GM12878 (cell line): Measurements from ENCODE around the gene TCOF1. TPM values are rescaled to one million over a fixed set of nuclear protein-coding genes. Genes with fewer than 3 reads are reported as not detected.

Experiments
- BCL3 ChIP-seq: IDR thresholded peaks from 2 replicates; pipeline ENCODE4 v1.6.1; 2011; ENCODE audit warnings: borderline replicate concordance, low read depth, mild to moderate bottlenecking, moderate library complexity, low read length; ENCODE audit not compliant: insufficient read depth, poor library complexity, severe bottlenecking
- CBFB ChIP-seq: IDR thresholded peaks from 2 replicates; pipeline ENCODE4 v1.6.1; 2016; ENCODE audit warnings: antibody characterized with exemption, low read depth
- CEBPB ChIP-seq, 2 experiments: fragments of 150-350 bp in 1 of 2; IDR thresholded peaks; 2 replicates each; pipeline ENCODE4 v1.6.1; 2012 to 2014; ENCODE audit warnings: low read depth in 2 of 2, low read length in 2 of 2, borderline replicate concordance in 1 of 2, inconsistent platforms in 1 of 2
- CHD4 ChIP-seq: fragments of 200-600 bp; sonication (generic); IDR thresholded peaks from 2 replicates; pipeline ENCODE4 v1.6.1; 2016; ENCODE audit warnings: mild to moderate bottlenecking
- HCFC1 ChIP-seq: fragments of 150-350 bp; IDR thresholded peaks from 2 replicates; pipeline ENCODE4 v1.6.1; 2014; ENCODE audit warnings: low read length
- HDAC2 ChIP-seq: fragments of 200-600 bp; sonication (generic); IDR thresholded peaks from 2 replicates; pipeline ENCODE4 v1.6.1; 2017
- KAT2A ChIP-seq: conservative IDR thresholded peaks from 2 replicates; pipeline ENCODE4 v1.6.1; 2011; ENCODE audit warnings: low read depth, low read length; ENCODE audit not compliant: control insufficient read depth
- NR2C2 ChIP-seq: IDR thresholded peaks from 2 replicates; pipeline ENCODE4 v1.6.1; 2011; ENCODE audit warnings: borderline replicate concordance, low read depth; ENCODE audit not compliant: control insufficient read depth, insufficient read length
- NR2F1 ChIP-seq: fragments of 450-650 bp; conservative IDR thresholded peaks from 2 replicates; pipeline ENCODE4 v1.6.1; 2017; ENCODE audit warnings: mild to moderate bottlenecking
- RB1 ChIP-seq: fragments of 450-650 bp; formaldehyde crosslinking; IDR thresholded peaks from 2 replicates; pipeline ENCODE4 v1.6.1; 2017; ENCODE audit warnings: mild to moderate bottlenecking, borderline replicate concordance
- SIX5 ChIP-seq: IDR thresholded peaks from 2 replicates; pipeline ENCODE4 v1.6.1; 2011; ENCODE audit warnings: mild to moderate bottlenecking, low read depth, low read length, moderate library complexity; ENCODE audit not compliant: severe bottlenecking
- SMC3 ChIP-seq: IDR thresholded peaks from 2 replicates; pipeline ENCODE4 v1.6.1; 2011; ENCODE audit warnings: low read length, improper control_type of control experiment, borderline replicate concordance
- SREBF1 ChIP-seq: IDR thresholded peaks from 2 replicates; pipeline ENCODE4 v1.6.1; 2012; ENCODE audit warnings: mild to moderate bottlenecking, low read length
- SUPT20H ChIP-seq: IDR thresholded peaks from 2 replicates; pipeline ENCODE4 v1.6.1; 2011; ENCODE audit warnings: low read depth, mild to moderate bottlenecking, low read length, moderate library complexity, borderline replicate concordance; ENCODE audit not compliant: control insufficient read depth
- WRNIP1 ChIP-seq: IDR thresholded peaks from 2 replicates; pipeline ENCODE4 v1.6.1; 2011; ENCODE audit warnings: low read depth, low read length, improper control_type of control experiment, borderline replicate concordance
- ZNF274 ChIP-seq: IDR thresholded peaks from one replicate; pipeline ENCODE4 v1.8.0; 2011; ENCODE audit not compliant: insufficient read length, insufficient read depth
- polyA plus RNA-seq, 11 experiments: library from polyadenylated mRNA; depleted of rRNA in 4 of 11; unstranded in 6 of 11; stranded (reverse) in 5 of 11; fragments of >200 nt; fragmentation: Nextera tagmentation in 4 of 11; fragmentation: Illumina TruSeq in 1 of 11; extraction: Ambion mirVana in 4 of 11; extraction: Trizol in 1 of 11; gene quantifications; 1 replicate in 1 of 11; 2 replicates in 10 of 11; pipeline versions ENCODE4 v1.2.1 to v1.2.3, GENCODE V29; 2011 to 2016; ENCODE audit warnings: inconsistent platforms in 2 of 11, missing spikeins in 2 of 11, low read depth in 1 of 11
- total RNA-seq, 4 experiments: library from RNA; depleted of rRNA in 3 of 4; stranded (reverse); fragments of >200 nt in 3 of 4; fragmentation: Illumina TruSeq in 1 of 4; extraction: Trizol in 1 of 4; gene quantifications; 2 replicates each; pipeline versions ENCODE4 v1.2.1 to v1.2.3, GENCODE V29; 2013 to 2021
- TF ChIP-seq, protein P1 (sequence below): fragments of 450-650 bp; IDR thresholded peaks from 2 replicates; pipeline ENCODE4 v1.6.1; 2018; ENCODE audit warnings: borderline replicate concordance, mild to moderate bottlenecking; ENCODE audit not compliant: partially characterized antibody
- TF ChIP-seq, protein P2 (sequence below): fragments of 450-650 bp; IDR thresholded peaks from 2 replicates; pipeline ENCODE4 v1.6.1; 2017; ENCODE audit warnings: mild to moderate bottlenecking, moderate library complexity
- TF ChIP-seq, protein P3 (sequence below): IDR thresholded peaks from 2 replicates; pipeline ENCODE4 v1.6.1; 2012; ENCODE audit warnings: low read length, inconsistent platforms

Gene TCOF1
- total and polyA plus RNA-seq, 10 of the 15 experiments (the other 5 are each of a cell fraction or from before 2014, with no cell fraction given): 8.7 to 83.9 (median 38.9) TPM

DNA sequence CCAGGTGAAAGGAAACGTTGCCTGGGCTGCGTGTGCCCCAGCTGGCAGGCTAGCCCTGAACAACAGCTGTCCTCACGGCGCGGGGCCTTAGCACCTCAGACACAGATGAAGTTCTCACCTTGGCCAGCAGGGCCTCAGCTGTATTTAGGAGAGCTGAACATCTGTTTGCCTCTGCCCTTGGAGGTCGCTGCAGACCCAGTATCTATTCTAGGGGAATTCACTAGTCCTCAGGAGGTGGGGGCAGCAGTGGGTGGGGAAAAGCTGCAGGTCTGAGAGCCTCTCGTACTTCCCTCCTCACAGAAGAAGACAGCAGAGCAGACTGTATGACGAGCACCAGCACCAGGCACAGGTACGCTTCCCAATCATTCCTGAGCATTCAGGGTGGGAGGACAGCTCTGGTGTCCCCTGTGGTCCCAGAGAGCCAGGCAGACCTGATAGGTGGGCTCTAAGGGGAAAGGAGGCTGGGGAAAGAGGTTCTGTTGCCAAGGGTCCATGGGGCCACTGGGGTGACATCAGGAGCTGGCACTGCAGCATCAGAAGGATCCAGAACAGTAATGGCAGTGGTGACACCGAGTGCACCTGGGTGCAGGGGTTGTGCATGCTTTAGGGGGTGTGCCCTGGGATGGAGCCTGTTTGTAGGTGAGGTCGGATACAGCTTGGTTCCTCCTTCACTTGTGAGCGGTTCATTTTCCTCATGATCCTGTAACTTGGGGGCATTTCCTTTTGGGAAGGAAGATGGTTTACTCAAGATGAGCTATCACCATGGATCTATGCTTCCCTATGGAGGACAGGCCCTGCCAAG, 41.4 kb downstream of the TCOF1 start (continued):
- TF ChIP-seq WRNIP1: no peak
- no peak for TF ChIP-seq HCFC1
- TF ChIP-seq KAT2A: no peak
- TF ChIP-seq CBFB: no peak; the same call in 1 of the 2 replicates
- TF ChIP-seq RB1: no peak
- TF ChIP-seq SUPT20H: no peak
- TF ChIP-seq CHD4: no peak
- no peak for TF ChIP-seq CEBPB (IDR thresholded peaks at IDR 0.05; ENCODE audit: borderline replicate concordance in 1 of 2, low read depth in 2 of 2, low read length in 2 of 2)
- no peak for TF ChIP-seq SREBF1
- no peak for TF ChIP-seq HDAC2
- TF ChIP-seq NR2F1: no peak
- no peak for TF ChIP-seq SIX5
- no peak for TF ChIP-seq NR2C2
- TF ChIP-seq, protein P1, sequence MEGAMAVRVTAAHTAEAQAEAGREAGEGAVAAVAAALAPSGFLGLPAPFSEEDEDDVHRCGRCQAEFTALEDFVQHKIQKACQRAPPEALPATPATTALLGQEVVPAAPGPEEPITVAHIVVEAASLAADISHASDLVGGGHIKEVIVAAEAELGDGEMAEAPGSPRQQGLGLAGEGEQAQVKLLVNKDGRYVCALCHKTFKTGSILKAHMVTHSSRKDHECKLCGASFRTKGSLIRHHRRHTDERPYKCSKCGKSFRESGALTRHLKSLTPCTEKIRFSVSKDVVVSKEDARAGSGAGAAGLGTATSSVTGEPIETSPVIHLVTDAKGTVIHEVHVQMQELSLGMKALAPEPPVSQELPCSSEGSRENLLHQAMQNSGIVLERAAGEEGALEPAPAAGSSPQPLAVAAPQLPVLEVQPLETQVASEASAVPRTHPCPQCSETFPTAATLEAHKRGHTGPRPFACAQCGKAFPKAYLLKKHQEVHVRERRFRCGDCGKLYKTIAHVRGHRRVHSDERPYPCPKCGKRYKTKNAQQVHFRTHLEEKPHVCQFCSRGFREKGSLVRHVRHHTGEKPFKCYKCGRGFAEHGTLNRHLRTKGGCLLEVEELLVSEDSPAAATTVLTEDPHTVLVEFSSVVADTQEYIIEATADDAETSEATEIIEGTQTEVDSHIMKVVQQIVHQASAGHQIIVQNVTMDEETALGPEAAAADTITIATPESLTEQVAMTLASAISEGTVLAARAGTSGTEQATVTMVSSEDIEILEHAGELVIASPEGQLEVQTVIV: no peak
- peak; percentile 83 for TF ChIP-seq BCL3
- no peak for TF ChIP-seq ZNF274
- TF ChIP-seq, protein P2, sequence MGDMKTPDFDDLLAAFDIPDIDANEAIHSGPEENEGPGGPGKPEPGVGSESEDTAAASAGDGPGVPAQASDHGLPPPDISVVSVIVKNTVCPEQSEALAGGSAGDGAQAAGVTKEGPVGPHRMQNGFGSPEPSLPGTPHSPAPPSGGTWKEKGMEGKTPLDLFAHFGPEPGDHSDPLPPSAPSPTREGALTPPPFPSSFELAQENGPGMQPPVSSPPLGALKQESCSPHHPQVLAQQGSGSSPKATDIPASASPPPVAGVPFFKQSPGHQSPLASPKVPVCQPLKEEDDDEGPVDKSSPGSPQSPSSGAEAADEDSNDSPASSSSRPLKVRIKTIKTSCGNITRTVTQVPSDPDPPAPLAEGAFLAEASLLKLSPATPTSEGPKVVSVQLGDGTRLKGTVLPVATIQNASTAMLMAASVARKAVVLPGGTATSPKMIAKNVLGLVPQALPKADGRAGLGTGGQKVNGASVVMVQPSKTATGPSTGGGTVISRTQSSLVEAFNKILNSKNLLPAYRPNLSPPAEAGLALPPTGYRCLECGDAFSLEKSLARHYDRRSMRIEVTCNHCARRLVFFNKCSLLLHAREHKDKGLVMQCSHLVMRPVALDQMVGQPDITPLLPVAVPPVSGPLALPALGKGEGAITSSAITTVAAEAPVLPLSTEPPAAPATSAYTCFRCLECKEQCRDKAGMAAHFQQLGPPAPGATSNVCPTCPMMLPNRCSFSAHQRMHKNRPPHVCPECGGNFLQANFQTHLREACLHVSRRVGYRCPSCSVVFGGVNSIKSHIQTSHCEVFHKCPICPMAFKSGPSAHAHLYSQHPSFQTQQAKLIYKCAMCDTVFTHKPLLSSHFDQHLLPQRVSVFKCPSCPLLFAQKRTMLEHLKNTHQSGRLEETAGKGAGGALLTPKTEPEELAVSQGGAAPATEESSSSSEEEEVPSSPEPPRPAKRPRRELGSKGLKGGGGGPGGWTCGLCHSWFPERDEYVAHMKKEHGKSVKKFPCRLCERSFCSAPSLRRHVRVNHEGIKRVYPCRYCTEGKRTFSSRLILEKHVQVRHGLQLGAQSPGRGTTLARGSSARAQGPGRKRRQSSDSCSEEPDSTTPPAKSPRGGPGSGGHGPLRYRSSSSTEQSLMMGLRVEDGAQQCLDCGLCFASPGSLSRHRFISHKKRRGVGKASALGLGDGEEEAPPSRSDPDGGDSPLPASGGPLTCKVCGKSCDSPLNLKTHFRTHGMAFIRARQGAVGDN: no peak
- TF ChIP-seq SMC3: peak; percentile 37
- TF ChIP-seq, protein P3, sequence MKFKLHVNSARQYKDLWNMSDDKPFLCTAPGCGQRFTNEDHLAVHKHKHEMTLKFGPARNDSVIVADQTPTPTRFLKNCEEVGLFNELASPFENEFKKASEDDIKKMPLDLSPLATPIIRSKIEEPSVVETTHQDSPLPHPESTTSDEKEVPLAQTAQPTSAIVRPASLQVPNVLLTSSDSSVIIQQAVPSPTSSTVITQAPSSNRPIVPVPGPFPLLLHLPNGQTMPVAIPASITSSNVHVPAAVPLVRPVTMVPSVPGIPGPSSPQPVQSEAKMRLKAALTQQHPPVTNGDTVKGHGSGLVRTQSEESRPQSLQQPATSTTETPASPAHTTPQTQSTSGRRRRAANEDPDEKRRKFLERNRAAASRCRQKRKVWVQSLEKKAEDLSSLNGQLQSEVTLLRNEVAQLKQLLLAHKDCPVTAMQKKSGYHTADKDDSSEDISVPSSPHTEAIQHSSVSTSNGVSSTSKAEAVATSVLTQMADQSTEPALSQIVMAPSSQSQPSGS: no peak
